Smooth muscle cell (in vitro differentiated cells): ENCODE results near the gene EXD3. TPM values are rescaled to one million over a fixed set of nuclear protein-coding genes. Genes with fewer than 3 reads are reported as not detected.

Experiments used
- DNase-seq: peaks from one replicate; lab custom pipeline; 2025; ENCODE audit not compliant: unreplicated experiment; lab: John Stamatoyannopoulos, UW
- H2AFZ ChIP-seq: fragments of 200-600 bp; sonication (generic); 2 replicates; pipeline ENCODE4 v1.6.0; 2016; ENCODE audit warnings: antibody characterized with exemption, low read depth, mild to moderate bottlenecking
- H3F3A ChIP-seq: fragments of 200-600 bp; sonication (generic); 2 replicates; pipeline ENCODE4 v1.6.0; 2017; ENCODE audit warnings: antibody characterized with exemption, low read depth
- H3K27ac ChIP-seq: fragments of 200-600 bp; sonication (generic); 2 replicates; pipeline ENCODE4 v1.5.1; 2016; ENCODE audit warnings: low read depth, mild to moderate bottlenecking
- H3K27me3 ChIP-seq: fragments of 200-600 bp; sonication (generic); 2 replicates; pipeline ENCODE4 v1.6.1; 2016; ENCODE audit warnings: low read depth, mild to moderate bottlenecking
- H3K36me3 ChIP-seq: fragments of 200-600 bp; sonication (generic); 2 replicates; pipeline ENCODE4 v1.5.1; 2016; ENCODE audit warnings: low read depth
- H3K4me1 ChIP-seq: fragments of 200-600 bp; sonication (generic); 2 replicates; pipeline ENCODE4 v1.5.1; 2016; ENCODE audit warnings: low read depth
- H3K4me2 ChIP-seq: fragments of 200-600 bp; sonication (generic); 2 replicates; pipeline ENCODE4 v1.6.0; 2016; ENCODE audit warnings: mild to moderate bottlenecking
- H3K4me3 ChIP-seq: fragments of 200-600 bp; sonication (generic); 2 replicates; pipeline ENCODE4 v1.5.1; 2016; ENCODE audit warnings: mild to moderate bottlenecking
- H3K79me2 ChIP-seq: fragments of 200-600 bp; sonication (generic); 2 replicates; pipeline ENCODE4 v1.6.0; 2016; ENCODE audit warnings: low read depth, mild to moderate bottlenecking
- H3K9ac ChIP-seq: fragments of 200-600 bp; sonication (generic); 2 replicates; pipeline ENCODE4 v1.6.0; 2016; ENCODE audit warnings: low read depth
- H3K9me3 ChIP-seq: fragments of 200-600 bp; sonication (generic); replicated peaks from 2 replicates; pipeline ENCODE4 v1.5.1; 2016; ENCODE audit warnings: low read depth
- H4K20me1 ChIP-seq: fragments of 200-600 bp; sonication (generic); 2 replicates; pipeline ENCODE4 v1.6.0; 2016; ENCODE audit warnings: low read depth
- WGBS: methylation state at CpG from one replicate; pipeline ENCODE4 v1.1.7; 2016; ENCODE audit warnings: low lambda C conversion rate; 5-methylcytosine and 5-hydroxymethylcytosine counted together
- polyA plus RNA-seq: library from polyadenylated mRNA; unstranded; fragments of >200 nt; fragmentation: Nextera tagmentation; extraction: Ambion mirVana; gene quantifications from 2 replicates; pipeline ENCODE4 v1.2.1, GENCODE V29; 2016
- total RNA-seq: library from RNA; depleted of rRNA; stranded (reverse); fragments of >200 nt; gene quantifications from 2 replicates; pipeline ENCODE4 v1.2.3, GENCODE V29; 2014
- TF ChIP-seq, protein P1 (sequence below): fragments of 200-600 bp; sonication (generic); IDR thresholded peaks from 2 replicates; pipeline ENCODE4 v1.5.1; 2017; ENCODE audit warnings: borderline replicate concordance, mild to moderate bottlenecking, antibody characterized with exemption; ENCODE audit not compliant: insufficient read depth, poor library complexity, severe bottlenecking

The EXD3 gene
- total and polyA plus RNA-seq, 2 experiments from 2014 or later: 3.1 to 15.7 TPM

DNA sequence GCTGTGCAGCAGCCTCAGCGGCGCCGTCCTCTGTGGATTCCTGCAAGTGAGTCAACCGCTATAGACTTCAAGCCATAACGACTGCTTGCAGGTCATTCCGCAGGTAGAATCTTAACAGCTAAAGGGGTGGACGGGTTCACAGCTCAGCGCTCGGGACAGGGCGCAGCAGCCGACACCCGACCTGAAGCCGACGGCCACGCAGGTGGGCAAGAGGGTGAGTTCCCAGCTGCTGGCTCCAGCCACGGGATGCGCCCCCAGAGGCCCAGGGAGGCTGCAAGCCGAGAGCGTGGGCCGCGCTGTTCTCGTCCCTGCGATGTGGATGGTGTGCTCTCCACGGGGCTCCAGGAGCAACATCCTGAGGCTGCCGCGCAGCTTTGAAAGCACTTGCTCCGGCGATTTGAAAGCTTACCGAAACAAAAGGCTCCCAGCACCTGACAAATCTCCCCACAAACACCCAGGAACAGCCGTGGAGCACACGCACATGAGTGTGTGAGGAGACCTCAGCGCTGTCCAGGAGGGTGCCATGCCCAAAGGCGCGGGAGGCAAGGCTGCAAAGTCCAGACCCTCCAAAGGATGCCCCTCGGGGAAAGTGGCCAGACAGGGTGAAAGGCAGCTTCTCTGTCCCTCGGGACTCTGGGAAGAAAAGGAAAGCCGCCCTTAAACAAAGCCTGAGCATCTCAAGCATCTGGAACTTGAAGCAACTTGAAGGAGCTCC lies 48.7 kb downstream of the EXD3 start:
- Histone ChIP-seq H4K20me1 (no peaks in the 10 kb centered on the region), H2AFZ (no peak overlapping the region), H3K4me1 (peaks cover 13% of the 10 kb centered on the region), H3K9ac (no peak overlapping the region), H3K4me2 (no peak overlapping the region), H3F3A (no peaks in the 10 kb centered on the region), H3K27ac (no peak overlapping the region), H3K27me3 (no peaks in the 10 kb centered on the region), H3K36me3 (no peaks in the 10 kb centered on the region), H3K4me3 (no peak overlapping the region), H3K79me2 (no peaks in the 10 kb centered on the region), H3K9me3 (no peaks in the 10 kb centered on the region)
- TF ChIP-seq, protein P1, sequence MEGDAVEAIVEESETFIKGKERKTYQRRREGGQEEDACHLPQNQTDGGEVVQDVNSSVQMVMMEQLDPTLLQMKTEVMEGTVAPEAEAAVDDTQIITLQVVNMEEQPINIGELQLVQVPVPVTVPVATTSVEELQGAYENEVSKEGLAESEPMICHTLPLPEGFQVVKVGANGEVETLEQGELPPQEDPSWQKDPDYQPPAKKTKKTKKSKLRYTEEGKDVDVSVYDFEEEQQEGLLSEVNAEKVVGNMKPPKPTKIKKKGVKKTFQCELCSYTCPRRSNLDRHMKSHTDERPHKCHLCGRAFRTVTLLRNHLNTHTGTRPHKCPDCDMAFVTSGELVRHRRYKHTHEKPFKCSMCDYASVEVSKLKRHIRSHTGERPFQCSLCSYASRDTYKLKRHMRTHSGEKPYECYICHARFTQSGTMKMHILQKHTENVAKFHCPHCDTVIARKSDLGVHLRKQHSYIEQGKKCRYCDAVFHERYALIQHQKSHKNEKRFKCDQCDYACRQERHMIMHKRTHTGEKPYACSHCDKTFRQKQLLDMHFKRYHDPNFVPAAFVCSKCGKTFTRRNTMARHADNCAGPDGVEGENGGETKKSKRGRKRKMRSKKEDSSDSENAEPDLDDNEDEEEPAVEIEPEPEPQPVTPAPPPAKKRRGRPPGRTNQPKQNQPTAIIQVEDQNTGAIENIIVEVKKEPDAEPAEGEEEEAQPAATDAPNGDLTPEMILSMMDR: no peak
- 94% methylated on average over 37 of the region's 37 CpGs for WGBS
- no peak for DNase-seq

DNA sequence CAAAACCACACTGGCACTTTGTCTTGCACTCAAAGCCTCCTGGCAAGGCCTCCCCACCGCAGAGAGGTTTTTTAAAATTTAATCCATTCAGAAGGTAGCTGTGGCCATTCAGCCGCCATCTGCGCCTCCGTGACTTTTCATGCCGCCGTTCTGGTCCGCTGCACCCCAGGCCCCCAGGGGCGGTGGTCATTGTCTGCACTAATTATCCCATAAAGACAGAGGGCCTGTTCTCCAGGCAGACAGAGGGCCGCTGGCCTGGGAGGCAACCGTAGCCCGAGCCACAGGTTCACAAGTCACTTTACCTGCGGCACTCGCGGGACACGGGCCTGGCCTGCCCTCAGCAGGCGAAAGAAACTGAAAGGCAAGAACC lies 49.4 kb downstream of the EXD3 start:
- Histone ChIP-seq H3F3A (no peaks in the 10 kb centered on the region), H3K9me3 (no peaks in the 10 kb centered on the region), H3K27me3 (no peaks in the 10 kb centered on the region), H3K4me1 (peaks cover 14% of the 10 kb centered on the region), H2AFZ (no peak overlapping the region), H3K4me2 (no peak overlapping the region), H3K9ac (no peak overlapping the region), H3K79me2 (no peaks in the 10 kb centered on the region), H3K4me3 (no peak overlapping the region), H3K27ac (no peak overlapping the region), H3K36me3 (no peaks in the 10 kb centered on the region), H4K20me1 (no peaks in the 10 kb centered on the region)
- no peak for DNase-seq
- WGBS: 96% methylated on average over 16 of the region's 16 CpGs
- TF ChIP-seq, protein P1: no peak

DNA sequence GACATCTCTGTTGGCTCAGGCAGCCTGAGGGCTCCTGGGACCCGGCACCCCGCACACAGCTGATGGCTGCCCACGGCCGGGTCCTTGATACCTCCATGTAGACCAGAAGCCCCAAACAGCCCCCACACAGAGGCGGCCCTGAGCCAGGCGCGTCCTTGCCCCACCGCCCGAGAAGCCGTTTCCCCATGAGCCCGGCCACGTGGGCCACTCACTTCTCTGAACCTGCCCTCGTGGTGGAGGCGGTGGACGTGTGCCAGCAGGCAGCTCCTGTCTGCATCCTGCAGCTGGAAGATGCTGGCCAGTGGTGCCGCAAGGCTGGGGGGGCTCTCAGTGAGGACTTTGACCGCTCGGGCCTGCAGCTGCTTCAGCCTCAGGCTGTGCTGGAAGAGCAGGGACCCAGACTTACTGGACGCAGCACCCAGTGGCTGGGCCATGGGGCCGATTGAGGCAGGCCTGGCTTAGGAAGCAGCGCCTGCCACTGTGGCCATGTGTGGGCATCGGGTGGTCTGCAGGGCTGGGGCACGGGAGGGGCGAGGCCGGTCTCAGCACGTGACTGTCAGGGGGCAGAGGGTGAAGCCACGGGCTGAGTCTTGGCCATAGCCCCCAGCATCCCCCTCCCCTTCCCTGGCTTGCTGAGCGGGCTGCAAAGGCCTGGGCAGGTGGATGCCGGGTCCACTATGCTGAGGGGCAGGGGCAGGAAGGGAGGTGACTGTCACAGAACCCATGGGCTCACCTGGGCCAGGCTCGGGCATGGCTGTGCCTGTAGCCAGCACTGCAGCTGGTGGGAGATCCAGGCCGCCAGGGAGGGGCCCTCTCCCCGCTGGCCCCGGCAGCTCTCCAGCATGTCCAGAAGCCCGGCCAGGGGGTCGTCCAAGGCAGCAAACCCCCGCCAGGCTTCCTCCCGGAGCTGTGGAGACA lies 50.0 kb downstream of the EXD3 start:
- DNase-seq: no peak
- Histone ChIP-seq H3K4me3 (no peak overlapping the region), H2AFZ (no peak overlapping the region), H3K9me3 (no peaks in the 10 kb centered on the region), H3K27ac (no peak overlapping the region), H3K4me2 (no peak overlapping the region), H3K4me1 (peaks cover 14% of the 10 kb centered on the region), H3K79me2 (no peaks in the 10 kb centered on the region), H3K9ac (no peak overlapping the region), H4K20me1 (no peaks in the 10 kb centered on the region), H3K27me3 (no peaks in the 10 kb centered on the region), H3F3A (no peaks in the 10 kb centered on the region), H3K36me3 (no peaks in the 10 kb centered on the region)
- TF ChIP-seq, protein P1: no peak
- 97% methylated on average over 34 of the region's 37 CpGs for WGBS
